Left lung (tissue), 10 donors: Measurements from ENCODE around the gene RAF1. TPM values are rescaled to one million over a fixed set of nuclear protein-coding genes. Genes with fewer than 3 reads are reported as not detected.

Experiments
- ATAC-seq: fragments of 200-7000 bp; cut with Tn5 transposase; one replicate; pipeline ENCODE4 v1.9.1; 2020; ENCODE audit warnings: moderate library complexity
- DNase-seq, 4 donors: peaks; one replicate each; pipeline ENCODE4 v3.0.0-alpha.2; 2013 to 2020
- H3K27ac ChIP-seq, 2 donors: fragments of 200-600 bp; sonication (generic) in 1 of 2; one replicate each; pipeline versions ENCODE4 v1.5.0 to v1.8.0; 2020 to 2021
- H3K27me3 ChIP-seq, 2 donors: fragments of 200-600 bp; sonication (generic) in 1 of 2; one replicate each; pipeline versions ENCODE4 v1.5.0 to v1.8.0; 2020 to 2021
- H3K36me3 ChIP-seq, 2 donors: fragments of 200-600 bp; sonication (generic) in 1 of 2; one replicate each; pipeline versions ENCODE4 v1.5.0 to v1.8.0; 2020 to 2021
- H3K4me1 ChIP-seq, 2 donors: fragments of 200-600 bp; one replicate each; pipeline ENCODE4 v1.8.0; 2021
- H3K4me3 ChIP-seq, 2 donors: fragments of 200-600 bp; sonication (generic) in 1 of 2; one replicate each; pipeline versions ENCODE4 v1.5.0 to v1.8.0; 2020 to 2021; ENCODE audit warnings: mild to moderate bottlenecking in 1 of 2
- H3K9me3 ChIP-seq, 2 donors: fragments of 200-600 bp; sonication (generic) in 1 of 2; one replicate each; pipeline versions ENCODE4 v1.5.0 to v1.8.0; 2020 to 2021
- CTCF ChIP-seq, 2 donors: fragments of 200-600 bp; sonication (generic) in 1 of 2; IDR thresholded peaks; one replicate each; pipeline versions ENCODE4 v1.5.0 to v1.8.0; 2021; ENCODE audit warnings: antibody characterized with exemption in 2 of 2
- intact Hi-C, 2 donors: fragments of 100-400 bp; cut with DNase I; formaldehyde crosslinking; loops; one replicate each; pipeline versions ENCODE4 v1.11.2 to v1.14.2; 2022
- polyA plus RNA-seq, 6 donors: library from polyadenylated mRNA; unstranded; fragments of 120-200 nt; gene quantifications; one replicate each; pipeline ENCODE4 v1.2.1, GENCODE V29; 2013; ENCODE audit not compliant: insufficient read length in 6 of 6
- total RNA-seq, 2 donors: library from RNA; stranded (reverse); fragmentation: NEBNext Ultra II Directional; extraction: Animal tissue kit (Norgen Biotek cat#: 25700); gene quantifications; one replicate each; pipeline ENCODE4 v1.2.1, GENCODE V29; 2021
- donor health status: DM: no; HTN: yes; CAD: no.
- donor health status: DM: no; HTN: no; CAD: no.

RAF1 gene
- total and polyA plus RNA-seq, 8 donors, result 75.8 to 147 (median 128) TPM

GRCh38 chr3:12541625-12542024 is 122.3 kb downstream of the RAF1 start:
- intact Hi-C loops, result no loop called here
- peaks cover 0 to 16% of the 10 kb centered on the region in 2 donors for H3K36me3 ChIP-seq
- ATAC-seq, result no peak
- DNase-seq, result no peak
- no peaks in the 10 kb centered on the region for H3K4me1 ChIP-seq
- no peak for TF ChIP-seq CTCF (IDR thresholded peaks at IDR 0.05)
- no peak overlapping the region for H3K27ac ChIP-seq
- H3K27me3 ChIP-seq, result no peaks in the 10 kb centered on the region
- no peaks in the 10 kb centered on the region for H3K9me3 ChIP-seq
- no peak overlapping the region for H3K4me3 ChIP-seq

DNA sequence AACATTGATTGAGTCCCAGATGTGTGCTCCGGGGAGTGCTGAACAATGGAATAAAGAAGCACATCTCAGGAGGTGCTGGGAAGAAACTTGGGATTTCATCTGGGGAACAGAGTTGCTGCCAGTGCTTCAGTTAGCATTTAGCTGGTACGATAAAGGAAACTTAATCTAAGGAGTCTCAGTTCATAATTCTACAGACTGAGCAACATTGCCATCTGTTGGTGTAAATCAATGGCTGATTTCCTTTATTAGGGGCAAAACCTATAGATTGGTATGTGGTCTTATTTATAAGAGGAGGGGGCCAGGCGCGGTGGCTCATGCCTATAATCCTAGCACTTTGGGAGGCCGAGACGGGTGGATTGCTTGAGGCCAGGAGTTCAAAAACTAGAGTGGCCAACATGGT is 127.5 kb downstream of the RAF1 start:
- peaks cover 0 to 39% of the 10 kb centered on the region in 2 donors for H3K36me3 ChIP-seq
- TF ChIP-seq CTCF (IDR thresholded peaks at IDR 0.05), result no peak
- no peaks in the 10 kb centered on the region for H3K9me3 ChIP-seq
- H3K27ac ChIP-seq, result no peak overlapping the region
- H3K4me3 ChIP-seq, result no peak overlapping the region
- ATAC-seq (no peak), DNase-seq (no peak)
- intact Hi-C loops, result no loop called here
- no peaks in the 10 kb centered on the region for H3K4me1 ChIP-seq
- no peaks in the 10 kb centered on the region for H3K27me3 ChIP-seq

Other genes starting within 250 kb of the RAF1 start
- 10 to 100 TPM in 1 of 2 donors, 1 to 10 TPM in 1; 8.1 to 15.1 TPM for gene TSEN2, start 179.6 kb downstream of the RAF1 start, total RNA-seq
- gene TSEN2, start 179.6 kb downstream of the RAF1 start, polyA plus RNA-seq, result 10 to 100 TPM; 17.4 to 29.1 (median 24.3) TPM
- 1 to 10 TPM in 1 of 2 donors, under 1 TPM in 1; 0.52 to 1.6 TPM for gene MKRN2OS, start 118.6 kb downstream of the RAF1 start, total RNA-seq
- gene MKRN2OS, start 118.6 kb downstream of the RAF1 start, polyA plus RNA-seq, result 1 to 10 TPM; 1.2 to 2.1 (median 1.3) TPM
- gene MKRN2, start 107.0 kb downstream of the RAF1 start, total RNA-seq, result 10 to 100 TPM; 20.3 to 23.4 TPM
- 10 to 100 TPM; 36.4 to 40.5 (median 36.9) TPM for gene MKRN2, start 107.0 kb downstream of the RAF1 start, polyA plus RNA-seq
- 1 to 10 TPM in 1 of 2 donors, not detected in 1; 1.4 TPM for gene TMEM40, start 95.1 kb upstream of the RAF1 start, total RNA-seq
- 1 to 10 TPM; 1.1 to 2.4 (median 1.7) TPM for gene TMEM40, start 95.1 kb upstream of the RAF1 start, polyA plus RNA-seq
- gene CAND2, start 132.6 kb upstream of the RAF1 start, total RNA-seq, result 1 to 10 TPM; 3.7 to 7.8 TPM
- gene CAND2, start 132.6 kb upstream of the RAF1 start, polyA plus RNA-seq, result 1 to 10 TPM; 5.2 to 8.8 (median 6.8) TPM
- gene RPL32, start 177.4 kb upstream of the RAF1 start, total RNA-seq, result 1,000 to 10,000 TPM; 1,223 to 1,263 TPM
- 1,000 to 10,000 TPM; 2,451 to 2,940 (median 2,544) TPM for gene RPL32, start 177.4 kb upstream of the RAF1 start, polyA plus RNA-seq